Measurements from ENCODE around the gene CSNK1G2. TPM values are rescaled to one million over a fixed set of nuclear protein-coding genes. Genes with fewer than 3 reads are reported as not detected.

Gene CSNK1G2
- total RNA-seq, 1 experiment from 2014 or later = 44.4 TPM

GRCh38 chr19:1920644-1921043, 20.3 kb upstream of the CSNK1G2 start:
- Mint-ChIP-seq H3K27me3 (ENCODE audit: insufficient read depth, unreplicated experiment) (no peaks in the 10 kb centered on the region), H3K9me3 (ENCODE audit: unreplicated experiment) (no peaks in the 10 kb centered on the region), H3K4me1 (ENCODE audit: low read depth, unreplicated experiment) (no peaks in the 10 kb centered on the region), H3K27ac (ENCODE audit: unreplicated experiment) (no peak overlapping the region), H3K36me3 (ENCODE audit: insufficient read depth, unreplicated experiment) (peaks cover 46% of the 10 kb centered on the region), H3K4me3 (ENCODE audit: unreplicated experiment) (no peak overlapping the region)
- BruUV-seq (replicated peaks) = no TSS peak
- CTCF ChIA-PET = no interaction called here
- H3K4me1 ChIP-seq = no peaks in the 10 kb centered on the region
- no peaks in the 10 kb centered on the region for H3K27me3 ChIP-seq (replicated peaks; ENCODE audit: control insufficient read depth, insufficient read depth, low read length)
- peaks cover 3% of the 10 kb centered on the region for H3K36me3 ChIP-seq (ENCODE audit: control insufficient read depth, insufficient read depth, low read length)
- no peak overlapping the region for H3K4me3 ChIP-seq (ENCODE audit: low read depth, low read length)
- no peaks in the 10 kb centered on the region for H3K9me3 ChIP-seq
- TF ChIP-seq CTCF (IDR thresholded peaks at IDR 0.05; ENCODE audit: insufficient read depth in 1 of 2, low read depth in 1 of 2, low read length in 1 of 2, severe bottlenecking in 1 of 2, unreplicated experiment in 1 of 2) = no peak
- POLR2A ChIA-PET = no interaction called here
- DNase-seq = no peak
- intact Hi-C loops (cut with micrococcal nuclease; ENCODE audit: unreplicated experiment) = no loop called here

GRCh38 chr19:1921326-1921725, 19.6 kb upstream of the CSNK1G2 start:
- no peaks in the 10 kb centered on the region for H3K4me1 ChIP-seq
- CTCF ChIA-PET = no interaction called here
- no peaks in the 10 kb centered on the region for H3K9me3 ChIP-seq
- Mint-ChIP-seq H3K36me3 (ENCODE audit: insufficient read depth, unreplicated experiment) (peaks cover 46% of the 10 kb centered on the region), H3K27ac (ENCODE audit: unreplicated experiment) (no peak overlapping the region), H3K4me1 (ENCODE audit: low read depth, unreplicated experiment) (no peaks in the 10 kb centered on the region), H3K9me3 (ENCODE audit: unreplicated experiment) (no peaks in the 10 kb centered on the region), H3K4me3 (ENCODE audit: unreplicated experiment) (no peak overlapping the region), H3K27me3 (ENCODE audit: insufficient read depth, unreplicated experiment) (no peaks in the 10 kb centered on the region)
- POLR2A ChIA-PET = no interaction called here
- no peak for TF ChIP-seq CTCF (IDR thresholded peaks at IDR 0.05; ENCODE audit: insufficient read depth in 1 of 2, low read depth in 1 of 2, low read length in 1 of 2, severe bottlenecking in 1 of 2, unreplicated experiment in 1 of 2)
- H3K4me3 ChIP-seq (ENCODE audit: low read depth, low read length) = no peak overlapping the region
- no peaks in the 10 kb centered on the region for H3K27me3 ChIP-seq (replicated peaks; ENCODE audit: control insufficient read depth, insufficient read depth, low read length)
- no TSS peak for BruUV-seq (replicated peaks)
- H3K36me3 ChIP-seq (ENCODE audit: control insufficient read depth, insufficient read depth, low read length) = peaks cover 3% of the 10 kb centered on the region
- no peak for DNase-seq
- intact Hi-C loops (cut with micrococcal nuclease; ENCODE audit: unreplicated experiment) = no loop called here

- no peak overlapping the region for H3K4me3 ChIP-seq (ENCODE audit: low read depth, low read length)
- Mint-ChIP-seq H3K36me3 (ENCODE audit: insufficient read depth, unreplicated experiment) (peaks cover 46% of the 10 kb centered on the region), H3K27ac (ENCODE audit: unreplicated experiment) (no peak overlapping the region), H3K4me1 (ENCODE audit: low read depth, unreplicated experiment) (no peaks in the 10 kb centered on the region), H3K4me3 (ENCODE audit: unreplicated experiment) (no peak overlapping the region), H3K9me3 (ENCODE audit: unreplicated experiment) (no peaks in the 10 kb centered on the region), H3K27me3 (ENCODE audit: insufficient read depth, unreplicated experiment) (no peaks in the 10 kb centered on the region)
- no peak for DNase-seq
- no peaks in the 10 kb centered on the region for H3K4me1 ChIP-seq
- CTCF ChIA-PET = no interaction called here
- POLR2A ChIA-PET = no interaction called here
- BruUV-seq (replicated peaks) = no TSS peak
- peaks cover 2% of the 10 kb centered on the region for H3K36me3 ChIP-seq (ENCODE audit: control insufficient read depth, insufficient read depth, low read length)
- no peaks in the 10 kb centered on the region for H3K9me3 ChIP-seq
- TF ChIP-seq CTCF (IDR thresholded peaks at IDR 0.05; ENCODE audit: insufficient read depth in 1 of 2, low read depth in 1 of 2, low read length in 1 of 2, severe bottlenecking in 1 of 2, unreplicated experiment in 1 of 2) = no peak
- intact Hi-C loops (cut with micrococcal nuclease; ENCODE audit: unreplicated experiment) = no loop called here
- no peaks in the 10 kb centered on the region for H3K27me3 ChIP-seq (replicated peaks; ENCODE audit: control insufficient read depth, insufficient read depth, low read length)
Observed at GRCh38 chr19:1921825-1922224, 19.1 kb upstream of the CSNK1G2 start.
